GM18498 (cell line): Measurements from ENCODE around the gene LHB.

Source experiments
- ATAC-seq: cut with Tn5 transposase; IDR thresholded peaks from one replicate; pipeline ENCODE4 v1.9.1; 2021; ENCODE audit warnings: mild to moderate bottlenecking, moderate library complexity; ENCODE audit not compliant: unreplicated experiment

Gene LHB

DNA sequence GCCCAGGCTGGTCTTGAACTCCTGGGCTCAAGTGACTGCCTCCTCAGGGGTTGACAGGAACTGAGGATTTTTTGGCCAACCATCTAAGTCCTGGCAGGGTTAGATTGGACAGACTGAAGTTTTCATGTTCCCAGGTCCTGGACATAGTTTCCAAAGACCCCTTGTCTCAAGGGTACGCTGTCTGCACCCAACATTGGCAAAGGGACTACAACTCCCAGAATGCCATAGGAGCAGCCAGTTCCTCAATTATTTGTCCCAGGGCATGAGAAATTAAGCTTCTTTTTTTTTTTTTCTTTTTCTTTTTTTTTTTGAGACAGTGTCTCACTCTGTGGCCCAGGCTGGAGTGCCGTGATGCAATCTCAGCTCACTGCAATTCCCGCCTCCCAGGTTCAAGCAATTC lies 30.7 kb downstream of the LHB start:
- no peak for ATAC-seq

- ATAC-seq, result no peak
Observed at GRCh38 chr19:48985711-48986110, 31.2 kb downstream of the LHB start.

- no peak for ATAC-seq
Observed at GRCh38 chr19:48982280-48982679, 34.6 kb downstream of the LHB start.

DNA sequence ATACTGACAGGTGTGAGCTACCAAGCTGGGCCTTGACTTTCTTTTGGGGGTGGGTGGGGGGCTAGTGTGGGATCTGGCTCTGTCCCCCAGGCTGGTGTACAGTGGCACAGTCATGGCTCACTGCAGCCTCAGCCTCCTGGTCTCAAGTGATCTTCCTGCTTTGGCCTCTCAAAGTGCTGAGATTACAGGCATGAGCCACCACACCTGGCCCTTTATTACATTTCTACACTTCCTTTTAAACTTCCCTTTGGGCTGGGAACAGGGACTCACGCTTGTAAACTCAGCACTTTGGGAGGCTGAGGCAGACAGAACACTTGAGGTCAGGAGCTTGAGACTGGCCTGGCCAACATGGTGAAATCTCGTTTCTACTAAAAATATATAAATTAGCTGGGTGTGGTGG lies 39.8 kb downstream of the LHB start:
- no peak for ATAC-seq

DNA sequence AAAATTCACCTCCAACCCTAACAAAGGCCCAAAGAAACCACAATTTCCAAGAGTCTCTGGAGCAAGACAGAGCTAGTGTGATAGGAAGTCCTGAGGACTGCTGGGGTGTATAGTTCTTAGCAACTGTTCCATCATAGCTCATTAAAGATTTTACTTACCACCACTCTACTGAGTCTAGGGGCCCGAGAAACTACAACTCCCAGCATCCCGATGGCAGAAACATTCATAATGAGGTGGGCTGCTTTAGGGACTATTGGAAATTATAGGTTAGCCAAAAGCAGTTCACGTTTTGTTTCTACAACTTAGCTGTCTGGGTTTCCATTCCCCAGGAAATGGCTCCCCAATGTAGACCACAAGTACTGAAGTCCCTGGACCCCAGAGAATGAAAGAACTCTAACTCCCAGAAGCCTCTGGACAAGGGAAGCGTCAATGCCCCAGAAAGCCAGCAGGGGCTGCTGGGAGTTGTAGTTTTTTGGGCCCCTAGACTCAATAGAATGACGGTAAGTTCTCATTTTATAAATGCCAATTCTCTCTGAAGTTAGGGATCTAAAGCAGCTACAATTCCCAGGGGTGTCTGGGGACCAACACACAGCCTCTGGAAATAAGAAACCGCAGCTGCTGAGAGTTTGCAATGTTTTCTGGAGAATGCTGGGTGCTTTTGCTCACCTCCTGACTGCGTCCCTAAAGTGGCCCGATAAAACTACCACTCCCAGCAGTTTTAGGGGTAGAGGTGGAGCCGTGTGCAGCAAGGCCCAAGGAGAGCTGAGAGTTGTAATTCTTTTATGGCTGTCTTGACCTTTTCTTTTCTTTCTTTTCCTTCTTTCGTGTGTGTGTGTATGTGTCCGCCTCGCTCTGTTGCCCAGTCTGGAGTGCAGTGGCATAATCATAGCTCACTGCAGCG lies 40.7 kb downstream of the LHB start:
- ATAC-seq, result no peak

DNA sequence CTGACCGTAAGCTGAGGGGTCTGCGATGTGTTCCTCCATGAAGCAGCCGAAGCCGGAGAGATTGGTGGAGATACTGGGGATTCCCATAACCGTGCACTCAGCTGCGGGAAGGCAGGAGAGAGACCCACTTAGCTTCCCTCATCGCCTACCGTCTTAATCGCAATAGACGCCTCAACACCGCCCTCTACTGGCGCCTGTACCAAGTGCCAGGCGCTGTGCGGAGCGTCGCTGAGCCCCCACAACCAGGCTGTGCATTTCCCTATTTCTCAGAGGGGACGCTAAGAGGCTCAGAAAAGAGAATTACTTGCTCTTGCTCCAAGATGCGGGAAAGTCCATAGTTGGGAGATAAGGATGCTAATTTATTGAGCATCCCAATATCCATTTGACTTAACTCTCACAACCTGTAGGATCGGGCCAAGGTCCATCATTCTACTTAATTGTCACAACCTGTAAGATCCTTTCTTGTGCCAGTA lies 45.9 kb downstream of the LHB start:
- ATAC-seq, result no peak

- no peak for ATAC-seq
Observed at GRCh38 chr19:48970139-48970766, 46.6 kb downstream of the LHB start.

DNA sequence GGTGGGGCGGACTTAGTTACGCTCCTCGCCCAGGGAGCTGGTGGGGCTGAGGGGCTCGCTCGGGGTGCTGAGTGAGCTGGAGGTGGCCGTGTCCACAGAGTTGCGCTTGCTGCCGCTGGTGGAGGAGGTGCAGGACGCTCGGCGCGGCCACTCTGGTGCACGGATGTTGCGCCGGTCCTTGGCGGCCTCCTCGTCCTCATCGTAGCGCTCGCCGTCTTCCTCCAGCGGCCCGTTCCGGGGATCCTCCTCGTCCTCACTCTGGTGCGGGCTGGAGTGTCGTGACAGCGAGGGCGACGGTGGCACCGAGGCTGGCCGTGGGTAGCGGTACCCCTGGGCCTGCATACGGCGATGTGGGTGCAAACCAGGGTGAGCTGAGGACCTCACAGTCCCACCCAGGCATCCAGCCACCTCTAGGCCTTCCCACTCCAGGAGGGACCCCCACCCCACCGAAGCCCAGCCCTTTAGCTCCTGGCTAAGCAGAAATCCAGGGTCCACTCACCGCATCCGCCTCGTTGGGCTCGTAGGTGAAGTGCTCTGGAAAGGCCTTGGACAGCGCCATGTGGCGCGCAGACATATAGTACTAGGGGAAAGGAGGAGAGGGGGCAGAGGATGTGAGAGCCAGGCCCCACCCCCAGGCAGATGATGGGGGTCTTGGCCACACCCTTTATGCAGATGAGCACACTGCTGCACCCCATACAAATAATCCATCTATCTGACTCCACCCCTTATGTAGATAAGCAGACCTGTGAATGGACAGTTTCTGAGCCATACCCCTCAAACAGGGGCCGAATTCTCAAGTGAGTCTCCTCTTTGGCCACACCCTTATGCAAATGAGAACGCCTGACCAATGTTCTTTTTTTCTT lies 47.4 kb downstream of the LHB start:
- ATAC-seq, result no peak

- ATAC-seq, result no peak
Observed at GRCh38 chr19:48968813-48969218, 48.1 kb downstream of the LHB start.

DNA sequence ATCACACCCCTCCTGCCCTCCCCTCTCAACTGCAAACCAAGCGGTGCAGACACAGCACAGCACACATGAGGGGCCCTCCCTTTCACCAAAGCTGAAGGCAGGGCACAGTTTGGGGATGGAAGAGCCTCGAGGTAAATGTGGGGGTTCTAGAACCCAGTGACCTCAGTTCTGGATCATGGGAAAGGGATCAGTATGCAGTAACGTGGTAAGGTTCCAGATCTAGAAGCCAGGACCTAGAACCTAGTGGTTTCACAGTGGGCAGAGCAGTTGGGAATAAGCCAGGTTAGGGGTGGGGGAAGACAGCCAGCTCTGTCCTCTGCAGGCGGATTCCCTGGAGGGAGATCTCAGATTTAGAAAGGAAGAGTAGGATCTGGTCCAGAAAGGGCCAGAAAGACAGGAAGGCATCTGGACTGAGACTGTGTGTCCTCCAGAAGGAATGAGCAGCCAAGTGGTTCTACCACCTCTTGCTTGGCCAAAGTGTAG lies 48.7 kb downstream of the LHB start:
- no peak for ATAC-seq

GRCh38 chr19:48967346-48968178 lies 49.3 kb downstream of the LHB start:
- ATAC-seq, result no peak

- ATAC-seq, result no peak
Observed at GRCh38 chr19:48966541-48967345, 50.1 kb downstream of the LHB start.
